Fibroblast of skin of right quadriceps (primary cell): ENCODE data around the gene TOPAZ1.

Experiments used
- DNase-seq: peaks from one replicate; pipeline ENCODE4 v3.0.0-alpha.2; 2013

The TOPAZ1 gene

GRCh38 chr3:44248152-44248551 is 6.5 kb downstream of the TOPAZ1 start:
- DNase-seq: no peak

DNA sequence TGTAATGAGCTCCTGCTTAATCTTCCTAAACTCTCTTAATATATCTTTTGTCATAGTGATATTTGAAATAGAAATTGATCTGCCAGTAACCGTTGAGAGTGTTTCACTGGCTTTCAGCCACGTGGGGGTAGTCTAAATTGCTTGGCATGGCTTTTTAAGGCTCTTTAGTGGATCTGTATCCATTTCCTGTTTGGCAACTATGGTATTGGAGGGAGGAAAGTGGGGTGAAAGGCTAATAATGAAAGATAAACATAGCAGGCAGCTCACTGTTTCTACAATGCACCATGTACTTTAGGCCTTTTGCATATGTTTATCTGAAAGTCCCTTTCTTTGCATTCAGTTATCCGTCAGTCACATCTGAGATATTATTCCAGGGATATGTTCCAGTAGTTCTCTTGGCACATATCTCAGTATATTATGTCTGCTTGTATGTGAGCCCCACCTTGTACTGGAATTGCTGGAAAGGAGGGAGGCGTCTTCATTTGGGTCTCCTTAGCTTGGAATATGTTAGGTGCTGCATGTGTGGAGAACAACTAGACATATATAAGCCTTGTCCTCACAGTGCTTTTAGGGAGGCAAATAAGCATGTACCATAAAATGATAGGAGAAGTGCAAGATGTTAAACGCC is 10.8 kb downstream of the TOPAZ1 start:
- no peak for DNase-seq

DNA sequence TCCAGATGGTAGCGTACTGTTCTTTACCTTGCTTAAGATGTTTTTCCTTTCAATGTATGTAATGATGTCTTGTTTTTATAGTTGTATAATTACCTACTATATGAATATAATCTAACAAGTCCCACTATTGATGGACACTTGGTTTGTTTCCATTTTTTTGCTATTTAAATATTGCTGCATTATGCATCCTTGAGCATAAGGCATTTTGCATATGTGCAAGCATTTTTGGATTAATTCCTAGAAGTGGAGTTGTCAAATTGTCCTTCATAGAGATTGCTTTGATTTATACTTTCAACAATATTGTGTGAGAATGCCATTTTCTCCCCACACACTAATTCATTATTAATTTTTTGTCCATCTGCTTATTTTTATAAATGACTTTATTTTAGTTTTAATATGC is 17.7 kb downstream of the TOPAZ1 start:
- no peak for DNase-seq

GRCh38 chr3:44264146-44264545 is 22.5 kb downstream of the TOPAZ1 start:
- DNase-seq: no peak

DNA sequence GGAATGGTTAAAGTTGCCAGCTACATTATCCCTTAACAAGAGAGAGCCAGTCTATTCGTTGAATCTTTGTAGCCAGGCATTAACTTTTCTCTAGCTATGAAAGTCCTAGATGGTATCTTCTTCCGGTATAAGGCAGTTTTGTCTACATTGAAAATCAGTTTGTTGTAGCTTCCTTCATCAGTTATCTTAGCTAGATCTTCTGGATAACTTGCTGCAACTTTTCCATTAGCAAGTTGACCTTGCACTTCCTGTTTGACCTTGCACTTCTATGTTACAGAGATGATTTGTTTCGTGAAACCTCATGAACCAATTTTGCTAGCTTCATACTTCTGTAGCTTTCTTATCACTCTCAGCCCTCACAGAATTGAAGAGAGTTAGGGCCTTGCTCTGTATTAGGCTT is 24.1 kb downstream of the TOPAZ1 start:
- no peak for DNase-seq

GRCh38 chr3:44272191-44272590 is 30.5 kb downstream of the TOPAZ1 start:
- DNase-seq: no peak

GRCh38 chr3:44277925-44278324 is 36.2 kb downstream of the TOPAZ1 start:
- no peak for DNase-seq

- DNase-seq: no peak
Observed at GRCh38 chr3:44280077-44280476, 38.4 kb downstream of the TOPAZ1 start.

DNA sequence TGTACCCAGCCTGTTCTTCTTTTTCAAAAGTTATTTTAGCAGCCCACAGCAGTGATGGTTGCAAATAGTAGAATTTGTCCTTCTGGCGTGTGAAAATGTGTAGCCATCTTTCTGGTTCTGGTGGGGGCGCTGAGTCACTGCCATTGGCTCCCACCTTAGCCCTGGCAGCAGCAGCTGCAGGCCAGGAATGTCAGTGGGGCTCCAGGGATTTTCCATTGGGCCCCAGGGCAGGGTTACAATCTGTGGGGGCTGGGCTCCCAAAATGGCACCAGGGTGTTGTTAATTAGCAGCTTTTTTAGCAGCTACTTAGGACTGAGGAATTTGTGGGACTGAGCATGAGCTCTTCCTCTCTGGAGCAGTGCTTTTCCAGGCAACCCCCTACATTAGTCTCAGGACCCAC is 38.9 kb downstream of the TOPAZ1 start:
- no peak for DNase-seq

DNA sequence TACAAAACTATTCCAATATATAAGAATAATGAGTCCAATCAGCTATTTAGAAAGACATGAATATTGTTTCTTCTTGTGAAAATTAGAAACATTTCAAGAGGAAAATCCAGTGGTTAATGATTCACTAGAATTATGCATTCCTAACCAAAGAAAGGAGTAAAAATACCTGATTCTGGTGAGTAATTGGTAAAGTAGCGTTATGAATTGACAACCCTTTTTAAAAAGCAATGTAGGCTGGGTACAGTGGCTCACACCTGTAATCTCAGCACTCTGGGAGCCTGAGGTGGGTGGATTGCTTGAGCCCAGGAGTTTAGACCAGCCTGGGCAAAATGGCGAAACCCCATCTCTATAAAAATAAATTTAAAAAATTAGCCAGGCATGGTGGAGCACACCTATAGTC is 43.3 kb downstream of the TOPAZ1 start:
- DNase-seq: no peak

DNA sequence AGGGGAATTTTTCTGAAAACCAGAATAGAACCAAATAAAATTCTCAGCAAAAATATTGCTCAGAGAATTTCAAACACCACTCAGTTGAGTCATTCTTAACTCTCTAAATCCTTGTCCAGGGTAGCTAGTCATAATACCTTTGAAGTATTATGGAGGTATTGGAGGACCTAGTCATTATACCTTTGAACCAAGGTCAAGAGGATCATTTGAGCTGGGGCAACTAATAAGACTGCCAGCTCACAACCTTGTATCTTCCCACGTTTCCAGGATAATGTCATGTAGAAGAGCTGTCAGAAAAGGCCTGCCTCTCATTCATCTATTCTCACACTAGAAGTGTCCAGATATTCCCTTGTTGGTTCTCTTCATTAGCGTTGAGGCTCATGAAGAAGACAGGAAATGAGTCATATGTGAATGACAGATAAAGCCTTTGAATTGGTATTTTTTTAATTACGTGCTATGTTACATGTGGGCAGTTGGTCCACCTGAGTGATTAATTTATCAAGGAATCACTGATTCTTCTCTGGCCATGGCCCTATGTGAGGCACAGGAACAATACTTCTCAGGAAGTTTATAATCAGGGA is 48.3 kb downstream of the TOPAZ1 start:
- no peak for DNase-seq

DNA sequence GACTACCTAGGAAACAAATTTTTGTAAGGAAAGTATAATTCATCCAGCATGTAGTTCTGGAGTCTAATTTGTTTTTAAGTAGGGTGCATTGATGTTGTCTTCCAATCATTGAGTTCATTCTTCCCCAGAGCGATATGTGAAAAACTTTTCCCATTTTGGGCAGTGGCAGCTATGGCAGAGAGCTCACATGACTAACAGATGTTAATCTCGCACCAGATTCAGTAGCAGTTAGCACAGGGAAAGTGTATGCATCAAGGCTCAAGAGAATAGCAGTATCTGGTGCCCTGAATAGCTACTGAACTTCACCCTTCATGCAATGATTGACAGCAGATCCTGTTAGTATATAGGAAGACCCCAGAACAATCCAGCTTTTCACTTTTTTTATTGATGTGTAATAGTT is 50.6 kb downstream of the TOPAZ1 start:
- DNase-seq: no peak

DNA sequence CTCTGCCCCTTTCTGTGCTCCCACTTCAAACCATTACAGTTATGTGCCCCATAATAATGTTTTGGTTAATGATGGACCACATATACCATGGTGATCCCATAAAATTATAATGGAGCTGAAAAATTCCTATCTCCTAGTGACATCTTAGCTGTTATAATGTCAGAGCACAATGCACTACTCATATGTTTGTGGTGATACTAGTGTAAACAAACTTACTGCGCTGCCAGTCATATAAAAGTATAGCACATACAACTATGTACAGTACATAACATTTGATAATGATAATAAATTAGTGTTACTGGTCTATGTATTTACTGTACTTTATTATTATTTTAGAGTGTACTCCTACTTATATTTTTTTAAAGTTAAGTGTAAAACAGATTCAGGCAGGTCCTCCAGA is 51.3 kb downstream of the TOPAZ1 start:
- DNase-seq: no peak

DNA sequence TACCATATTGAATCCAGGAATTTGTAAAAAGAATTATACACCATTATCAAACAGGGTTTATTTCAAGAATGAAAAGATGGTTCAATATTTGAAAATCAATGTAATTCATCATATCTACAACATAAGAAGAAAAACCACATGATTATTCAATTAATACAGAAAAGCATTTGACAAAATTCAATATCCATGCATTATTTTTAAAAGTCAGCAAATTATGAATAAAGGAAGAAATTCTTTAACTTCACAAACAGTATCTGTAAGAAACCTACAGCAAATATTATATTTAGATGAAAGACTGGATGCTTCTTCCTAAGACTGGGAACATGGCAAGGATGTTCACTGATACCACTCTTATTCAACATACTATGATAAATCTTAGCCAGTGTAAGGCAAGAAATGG is 55.6 kb downstream of the TOPAZ1 start:
- no peak for DNase-seq

GRCh38 chr3:44301746-44302145 is 60.1 kb downstream of the TOPAZ1 start:
- DNase-seq: no peak

- no peak for DNase-seq
Observed at GRCh38 chr3:44309500-44309899, 67.8 kb downstream of the TOPAZ1 start.

- no peak for DNase-seq
Observed at GRCh38 chr3:44318891-44319311, 77.2 kb downstream of the TOPAZ1 start.

DNA sequence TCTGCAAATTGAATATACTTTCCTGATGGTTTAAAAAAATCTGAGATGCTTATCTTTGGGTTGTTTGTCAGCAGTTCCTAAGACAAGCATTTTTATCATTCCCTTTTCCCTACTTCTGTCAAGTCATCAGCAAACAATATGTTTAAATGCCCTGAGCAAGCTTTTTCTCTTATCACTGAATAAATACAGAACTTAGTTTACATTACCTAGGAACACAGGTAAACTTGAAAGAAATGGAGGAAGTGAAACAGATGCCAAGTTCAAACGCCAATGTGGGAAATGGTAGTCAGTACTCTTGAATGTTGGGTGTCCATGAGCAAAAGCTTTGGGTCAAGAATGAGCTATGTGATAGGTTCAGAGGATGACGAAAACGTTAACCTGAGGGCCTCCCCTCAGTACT is 79.6 kb downstream of the TOPAZ1 start:
- no peak for DNase-seq

DNA sequence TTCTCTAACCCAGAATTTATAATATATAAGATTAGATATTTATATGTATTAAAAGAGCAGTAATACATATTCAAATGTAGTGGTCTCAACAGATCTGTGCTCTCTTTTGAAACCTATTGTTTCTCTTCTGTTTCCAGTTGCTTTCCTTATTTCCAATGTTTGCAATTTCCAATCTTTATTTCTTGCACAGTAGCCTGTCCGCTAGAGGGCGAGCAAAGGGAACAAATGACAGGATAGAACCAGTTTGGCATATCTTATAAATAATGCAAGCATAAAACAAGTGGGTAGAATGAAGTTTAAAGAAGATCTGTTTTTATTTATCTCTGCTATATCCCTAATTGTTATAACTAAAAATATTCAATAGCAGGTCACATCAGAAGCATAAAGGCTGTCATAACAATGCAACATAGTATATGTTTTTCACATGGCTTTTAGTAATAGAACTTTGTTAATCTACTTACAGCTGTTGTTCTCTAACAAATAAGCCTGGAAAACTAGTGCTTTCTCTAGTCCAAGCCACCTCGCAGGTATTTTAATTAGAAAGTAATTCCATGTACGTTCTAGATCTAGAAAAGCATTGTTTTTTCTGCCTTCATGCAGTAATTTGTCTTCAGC is 81.8 kb downstream of the TOPAZ1 start:
- DNase-seq: peak; percentile 55

DNA sequence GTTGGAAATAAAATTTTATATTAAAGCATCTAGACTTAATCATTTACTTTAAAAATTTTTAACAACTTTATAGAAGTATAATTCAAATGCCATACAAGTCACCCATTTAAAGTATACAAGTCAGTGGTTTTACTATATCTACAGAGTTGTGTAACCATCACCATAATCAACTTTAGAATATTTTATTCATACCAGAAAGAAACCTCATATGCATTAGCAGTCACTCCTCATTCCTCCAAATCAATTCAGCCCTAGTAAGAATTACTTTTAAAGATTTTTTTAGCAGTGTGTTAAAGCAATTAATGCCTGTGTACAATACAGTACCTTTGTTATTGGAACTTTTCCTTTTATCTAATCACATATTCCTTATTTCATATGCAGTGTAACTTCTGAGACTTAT is 82.9 kb downstream of the TOPAZ1 start:
- no peak for DNase-seq

DNA sequence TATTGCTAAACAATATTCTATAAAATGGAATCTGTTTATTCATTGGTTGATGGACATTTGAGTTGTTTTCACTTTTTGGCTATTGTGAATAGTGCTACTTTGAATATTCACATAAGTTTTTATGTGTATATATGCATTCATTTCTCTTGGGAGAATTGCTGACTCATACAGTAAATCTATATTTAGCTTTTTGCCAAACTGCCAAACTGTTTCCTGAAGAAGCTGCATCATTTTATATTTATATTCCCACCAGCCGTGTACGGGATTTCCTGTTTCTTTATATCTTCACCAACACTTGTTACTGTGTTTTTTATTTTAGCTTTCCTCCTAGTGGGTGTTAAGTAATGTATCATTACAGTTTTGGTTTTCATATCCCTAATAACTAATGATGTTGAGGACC is 84.3 kb downstream of the TOPAZ1 start:
- DNase-seq: peak; percentile 20

GRCh38 chr3:44326515-44326914 is 84.8 kb downstream of the TOPAZ1 start:
- DNase-seq: no peak

- DNase-seq: no peak
Observed at GRCh38 chr3:44329946-44330345, 88.3 kb downstream of the TOPAZ1 start.

DNA sequence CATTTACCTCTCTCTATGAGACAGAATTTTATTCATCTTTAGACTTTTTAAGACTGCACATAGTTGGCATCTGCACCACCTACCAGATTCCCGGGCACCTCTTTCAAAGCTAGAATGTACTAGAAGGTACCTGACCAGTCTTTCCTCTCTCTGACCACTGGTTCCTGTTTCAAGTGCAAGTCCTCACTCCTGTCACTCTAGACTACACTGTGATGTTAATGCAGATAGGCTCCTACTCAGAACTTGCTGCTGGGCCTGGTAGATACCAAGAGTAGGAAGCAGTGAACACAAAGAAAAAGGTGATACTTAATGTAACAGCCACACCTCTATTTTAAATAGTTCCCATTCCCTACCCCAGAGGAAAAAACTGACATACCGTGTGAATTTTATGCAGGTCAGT is 88.8 kb downstream of the TOPAZ1 start:
- DNase-seq: no peak

- no peak for DNase-seq
Observed at GRCh38 chr3:44334326-44334725, 92.6 kb downstream of the TOPAZ1 start.
